Measurements from ENCODE around the gene MYD88. TPM values are rescaled to one million over a fixed set of nuclear protein-coding genes. Genes with fewer than 3 reads are reported as not detected.

Gene MYD88
- total RNA-seq, 1 donor from 2014 or later = 74.7 TPM

DNA sequence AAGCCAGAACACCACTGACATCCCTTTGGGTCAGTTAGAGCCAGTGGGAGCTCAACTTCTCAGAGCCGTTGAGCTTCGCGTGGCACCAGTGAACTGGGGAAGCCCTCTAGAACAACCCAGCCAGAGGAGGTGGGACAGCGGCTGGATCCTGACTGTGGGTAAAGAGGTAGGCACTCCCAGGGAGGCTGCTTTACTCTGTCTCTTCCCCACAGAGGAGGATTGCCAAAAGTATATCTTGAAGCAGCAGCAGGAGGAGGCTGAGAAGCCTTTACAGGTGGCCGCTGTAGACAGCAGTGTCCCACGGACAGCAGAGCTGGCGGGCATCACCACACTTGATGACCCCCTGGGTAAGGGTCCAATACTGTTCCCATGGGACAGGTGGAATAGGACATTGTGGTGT is 1.2 kb downstream of the MYD88 start:
- intact Hi-C loops (cut with micrococcal nuclease) = loop anchor here (1.0 to 5.0 kb wide), 5 partner anchors 11 to 1268 kb away; partner anchors contain the start of genes RPSA, SCN11A and WDR48

DNA sequence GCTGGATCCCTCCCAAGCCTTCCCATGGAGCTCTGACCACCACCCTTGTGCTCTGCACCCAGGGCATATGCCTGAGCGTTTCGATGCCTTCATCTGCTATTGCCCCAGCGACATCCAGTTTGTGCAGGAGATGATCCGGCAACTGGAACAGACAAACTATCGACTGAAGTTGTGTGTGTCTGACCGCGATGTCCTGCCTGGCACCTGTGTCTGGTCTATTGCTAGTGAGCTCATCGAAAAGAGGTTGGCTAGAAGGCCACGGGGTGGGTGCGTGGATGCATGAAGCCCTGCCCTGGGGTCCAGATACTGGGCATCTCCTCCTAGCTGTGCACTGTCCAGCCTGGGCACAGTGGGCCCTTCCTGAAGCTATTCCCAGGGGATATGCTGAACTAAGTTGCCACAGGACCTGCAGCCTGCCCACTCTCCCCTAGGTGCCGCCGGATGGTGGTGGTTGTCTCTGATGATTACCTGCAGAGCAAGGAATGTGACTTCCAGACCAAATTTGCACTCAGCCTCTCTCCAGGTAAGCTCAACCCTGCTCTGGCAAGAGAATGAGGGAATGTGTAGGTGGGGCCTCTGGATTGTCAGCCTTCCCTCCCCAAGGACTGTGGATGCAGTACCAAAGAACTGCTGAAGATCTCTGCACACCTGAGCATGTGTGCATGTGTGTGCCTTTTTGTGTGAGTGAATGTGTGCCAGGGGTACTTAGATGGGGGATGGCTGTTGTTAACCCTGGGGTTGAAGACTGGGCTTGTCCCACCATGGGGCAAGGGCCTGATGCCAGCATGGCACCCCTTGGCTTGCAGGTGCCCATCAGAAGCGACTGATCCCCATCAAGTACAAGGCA is 2.1 kb downstream of the MYD88 start:
- intact Hi-C loops (cut with micrococcal nuclease) = no loop called here

DNA sequence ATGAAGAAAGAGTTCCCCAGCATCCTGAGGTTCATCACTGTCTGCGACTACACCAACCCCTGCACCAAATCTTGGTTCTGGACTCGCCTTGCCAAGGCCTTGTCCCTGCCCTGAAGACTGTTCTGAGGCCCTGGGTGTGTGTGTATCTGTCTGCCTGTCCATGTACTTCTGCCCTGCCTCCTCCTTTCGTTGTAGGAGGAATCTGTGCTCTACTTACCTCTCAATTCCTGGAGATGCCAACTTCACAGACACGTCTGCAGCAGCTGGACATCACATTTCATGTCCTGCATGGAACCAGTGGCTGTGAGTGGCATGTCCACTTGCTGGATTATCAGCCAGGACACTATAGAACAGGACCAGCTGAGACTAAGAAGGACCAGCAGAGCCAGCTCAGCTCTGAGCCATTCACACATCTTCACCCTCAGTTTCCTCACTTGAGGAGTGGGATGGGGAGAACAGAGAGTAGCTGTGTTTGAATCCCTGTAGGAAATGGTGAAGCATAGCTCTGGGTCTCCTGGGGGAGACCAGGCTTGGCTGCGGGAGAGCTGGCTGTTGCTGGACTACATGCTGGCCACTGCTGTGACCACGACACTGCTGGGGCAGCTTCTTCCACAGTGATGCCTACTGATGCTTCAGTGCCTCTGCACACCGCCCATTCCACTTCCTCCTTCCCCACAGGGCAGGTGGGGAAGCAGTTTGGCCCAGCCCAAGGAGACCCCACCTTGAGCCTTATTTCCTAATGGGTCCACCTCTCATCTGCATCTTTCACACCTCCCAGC is 2.9 kb downstream of the MYD88 start:
- intact Hi-C loops (cut with micrococcal nuclease) = no loop called here

DNA sequence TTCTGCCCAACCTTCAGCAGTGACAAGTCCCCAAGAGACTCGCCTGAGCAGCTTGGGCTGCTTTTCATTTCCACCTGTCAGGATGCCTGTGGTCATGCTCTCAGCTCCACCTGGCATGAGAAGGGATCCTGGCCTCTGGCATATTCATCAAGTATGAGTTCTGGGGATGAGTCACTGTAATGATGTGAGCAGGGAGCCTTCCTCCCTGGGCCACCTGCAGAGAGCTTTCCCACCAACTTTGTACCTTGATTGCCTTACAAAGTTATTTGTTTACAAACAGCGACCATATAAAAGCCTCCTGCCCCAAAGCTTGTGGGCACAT is 3.5 kb downstream of the MYD88 start:
- intact Hi-C loops (cut with micrococcal nuclease) = no loop called here

DNA sequence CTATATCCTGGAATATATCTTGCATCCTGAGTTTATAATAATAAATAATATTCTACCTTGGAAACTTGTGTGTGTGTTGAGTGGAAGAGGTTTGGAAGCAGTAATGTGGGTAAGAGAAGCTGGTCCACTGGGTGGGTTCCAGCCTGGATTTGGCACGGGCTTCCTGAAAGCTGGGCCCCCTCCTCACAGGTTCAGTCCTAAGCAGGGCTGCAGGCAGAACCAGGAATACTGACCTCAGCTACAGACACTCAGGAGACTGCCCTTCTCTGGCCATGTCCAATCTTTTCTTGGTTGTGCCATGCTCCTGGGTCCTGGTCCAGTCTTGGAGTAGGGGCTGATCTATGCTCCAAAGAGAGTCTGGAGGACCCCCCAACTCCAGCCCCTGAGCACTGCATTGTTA is 4.5 kb downstream of the MYD88 start:
- intact Hi-C loops (cut with micrococcal nuclease) = no loop called here

DNA sequence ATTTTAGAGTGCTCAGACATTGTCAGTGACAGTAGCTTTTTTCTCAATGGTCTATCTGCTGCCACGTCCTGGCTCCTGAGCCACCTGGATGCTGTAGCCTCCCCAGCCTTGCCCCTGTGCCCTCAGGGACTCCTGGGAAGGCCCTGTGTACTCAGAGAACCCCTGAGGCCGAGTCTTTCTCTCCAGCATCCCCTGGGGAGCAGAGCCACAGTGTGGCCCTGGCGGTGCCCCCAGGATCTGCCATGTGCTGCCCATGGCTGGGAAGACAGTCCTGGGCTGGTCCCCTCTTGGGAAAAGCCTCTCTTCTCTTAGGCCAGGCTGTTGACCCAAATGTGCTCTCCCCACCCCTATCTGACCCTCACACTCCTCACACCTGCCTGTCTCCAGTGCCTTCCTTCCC is 5.0 kb downstream of the MYD88 start:
- intact Hi-C loops (cut with micrococcal nuclease) = no loop called here

DNA sequence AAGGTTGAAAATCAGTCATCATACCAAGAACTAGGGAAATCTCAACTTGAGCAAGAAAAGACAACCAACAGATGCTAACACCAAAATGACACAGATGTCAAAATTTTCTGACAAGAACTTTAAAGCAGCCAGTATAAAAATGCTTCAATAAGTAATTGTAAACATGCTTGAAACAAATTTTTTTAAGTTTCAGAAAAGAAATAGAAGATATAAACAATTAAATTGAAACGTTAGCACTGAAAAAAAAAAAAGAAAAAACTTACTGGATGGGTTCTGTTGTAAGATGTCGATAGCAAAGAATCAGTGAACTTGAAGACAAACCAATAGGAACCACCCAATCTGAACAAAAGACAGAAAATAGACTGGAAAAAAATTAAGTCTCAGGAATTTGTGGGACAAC is 8.0 kb downstream of the MYD88 start:
- intact Hi-C loops (cut with micrococcal nuclease) = no loop called here

DNA sequence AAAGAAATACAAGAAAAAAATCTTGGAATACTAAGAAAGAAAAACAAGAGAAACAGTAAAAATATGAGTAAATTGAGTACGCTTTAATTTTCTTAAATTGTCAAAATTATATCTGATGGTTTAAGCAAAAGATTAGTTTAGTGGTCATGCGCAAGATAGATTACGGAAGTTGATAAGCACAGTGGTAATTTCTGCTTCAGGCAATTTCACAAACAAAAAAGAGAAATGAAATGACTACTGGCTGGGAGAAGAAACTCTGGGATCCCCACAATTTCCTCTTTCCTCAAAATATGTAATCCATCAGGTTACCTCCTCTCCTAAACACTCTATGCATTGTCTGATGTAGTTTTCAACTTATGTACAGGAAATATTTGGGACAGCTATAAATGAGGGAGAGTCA is 9.0 kb downstream of the MYD88 start:
- intact Hi-C loops (cut with micrococcal nuclease) = no loop called here

DNA sequence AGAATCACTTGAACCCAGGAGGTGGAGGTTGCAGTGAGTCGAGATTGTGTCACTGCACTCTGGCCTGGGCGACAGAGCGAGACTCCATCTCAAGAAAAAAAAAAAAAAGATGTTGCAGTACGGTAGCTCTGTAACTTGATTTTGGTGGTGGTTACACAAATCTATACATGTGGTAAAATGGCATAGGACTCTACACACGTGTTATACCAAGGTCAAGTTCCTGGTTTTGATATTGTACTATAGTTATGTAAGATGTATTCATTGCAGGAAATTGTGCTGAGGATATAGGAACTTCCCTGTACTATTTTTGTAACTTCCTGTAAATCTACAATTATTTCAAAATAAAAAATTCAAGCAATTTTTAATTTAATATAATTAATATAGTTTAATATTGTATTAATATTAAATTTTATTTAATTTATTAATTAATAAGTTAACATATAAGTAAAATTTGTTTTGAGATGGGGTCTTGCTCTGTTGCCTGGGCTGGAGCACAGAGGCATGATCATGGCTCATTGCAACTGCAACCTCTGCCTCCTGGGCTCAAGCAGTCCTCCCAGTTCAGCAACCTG is 9.9 kb downstream of the MYD88 start:
- intact Hi-C loops (cut with micrococcal nuclease) = no loop called here

DNA sequence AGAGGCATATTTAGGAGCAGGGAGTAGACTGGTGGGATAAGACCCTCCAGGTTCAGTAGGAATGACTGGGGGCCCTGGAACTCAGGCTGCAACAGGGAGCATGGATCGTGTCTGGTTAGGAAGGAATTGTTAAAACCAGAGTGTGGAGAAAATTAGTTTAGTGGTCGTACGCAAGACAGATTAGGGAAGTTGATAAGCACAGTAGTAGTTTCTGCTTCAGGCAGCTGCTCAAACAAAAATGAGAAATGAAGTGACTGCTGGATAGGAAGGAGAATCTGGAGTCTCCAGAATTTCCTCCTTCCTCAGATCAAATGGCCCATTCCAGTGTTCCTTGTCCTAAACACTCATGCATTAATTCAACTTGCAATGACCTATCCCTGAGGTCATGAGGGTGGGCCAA is 11.2 kb downstream of the MYD88 start:
- intact Hi-C loops (cut with micrococcal nuclease) = loop anchor here (1.0 kb wide), 1 partner anchor 10 kb away; no protein-coding TSS in a partner anchor

DNA sequence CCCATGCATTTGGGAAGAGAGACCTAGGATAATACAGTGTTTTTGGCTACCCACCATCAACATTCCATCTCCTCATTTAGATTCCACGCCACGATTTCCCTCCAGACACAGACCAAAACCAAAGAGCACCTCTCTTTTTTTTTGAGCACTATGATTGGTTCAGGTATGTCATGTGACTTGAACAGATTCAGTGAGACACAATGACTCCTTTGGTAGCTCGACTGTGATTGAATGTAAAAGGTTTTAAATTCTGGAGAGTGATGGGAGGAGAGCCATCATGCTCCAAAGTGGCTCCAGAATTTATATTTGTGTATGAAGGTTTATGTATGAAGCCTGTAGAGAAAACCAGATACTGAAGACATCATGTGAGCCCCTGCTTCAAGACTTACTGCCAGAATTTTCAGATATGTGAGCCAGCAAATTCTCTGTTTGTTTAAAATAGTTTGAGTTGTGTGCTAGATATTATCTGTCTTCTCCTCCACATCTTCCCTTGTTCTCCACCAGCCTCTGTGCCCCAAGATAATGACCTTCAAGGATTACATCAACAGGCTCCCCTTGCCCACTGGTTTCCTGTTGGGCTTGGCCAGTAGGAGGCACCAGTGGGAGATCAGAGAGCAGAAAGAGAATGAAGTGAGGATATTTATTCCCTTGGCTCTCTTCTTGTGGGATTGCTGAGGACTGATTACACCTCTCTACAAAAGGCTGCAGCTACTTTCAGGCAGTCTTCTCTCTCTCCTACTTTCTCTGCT is 12.5 kb downstream of the MYD88 start:
- intact Hi-C loops (cut with micrococcal nuclease) = loop anchor here (1.0 kb wide), 1 partner anchor 12 kb away; no protein-coding TSS in a partner anchor

DNA sequence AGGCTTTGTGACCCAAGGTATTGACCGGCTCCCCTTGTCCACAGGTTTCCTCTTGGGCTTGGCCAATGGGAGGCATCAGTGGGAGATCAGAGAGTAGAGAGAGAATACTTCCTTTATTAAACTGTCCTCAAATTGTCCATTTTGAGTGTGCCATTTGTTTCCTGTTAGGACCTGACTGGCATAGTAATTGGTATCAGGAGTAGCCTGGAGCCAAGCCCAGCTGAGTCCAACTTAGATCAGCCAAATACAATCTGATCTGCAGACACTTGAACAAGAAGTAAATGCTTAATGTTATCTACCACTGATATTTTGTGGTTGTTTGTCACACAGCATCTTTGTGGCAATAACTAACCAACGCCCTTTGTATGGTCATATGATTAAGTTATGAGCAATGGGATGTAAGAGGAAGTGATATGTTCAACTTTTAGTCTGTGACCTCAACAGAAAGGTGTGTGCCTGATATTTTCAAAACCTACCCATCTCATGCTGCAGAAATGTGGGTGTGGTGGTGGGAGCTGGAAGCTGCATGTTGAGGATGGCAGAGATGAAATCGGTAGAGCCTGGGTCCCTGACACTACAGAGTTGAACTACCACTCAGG is 13.3 kb downstream of the MYD88 start:
- intact Hi-C loops (cut with micrococcal nuclease) = loop anchor here (1.0 kb wide), 1 partner anchor 14 kb away; the partner anchor contains the start of gene OXSR1

DNA sequence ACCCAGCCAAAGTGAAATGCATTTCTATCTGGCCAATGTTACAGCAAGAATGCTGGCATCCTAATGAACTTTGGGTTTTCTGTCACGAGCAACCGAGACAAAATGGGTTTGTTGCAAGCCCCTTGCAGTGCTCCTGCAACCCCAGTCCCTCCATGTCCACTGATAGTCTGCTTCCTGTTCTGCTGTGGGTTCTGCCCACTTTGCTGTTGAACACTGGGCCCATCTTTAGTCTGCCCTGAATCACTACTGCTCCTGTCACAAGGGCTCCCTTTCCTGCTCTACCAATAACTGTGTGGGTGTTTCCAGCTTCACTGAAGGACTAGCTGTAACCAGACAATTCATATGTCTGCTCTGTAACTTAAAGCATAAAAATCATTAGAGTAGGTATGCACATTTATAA is 14.1 kb downstream of the MYD88 start:
- intact Hi-C loops (cut with micrococcal nuclease) = loop anchor here (1.0 kb wide), 1 partner anchor 13 kb away; the partner anchor contains the start of gene OXSR1

DNA sequence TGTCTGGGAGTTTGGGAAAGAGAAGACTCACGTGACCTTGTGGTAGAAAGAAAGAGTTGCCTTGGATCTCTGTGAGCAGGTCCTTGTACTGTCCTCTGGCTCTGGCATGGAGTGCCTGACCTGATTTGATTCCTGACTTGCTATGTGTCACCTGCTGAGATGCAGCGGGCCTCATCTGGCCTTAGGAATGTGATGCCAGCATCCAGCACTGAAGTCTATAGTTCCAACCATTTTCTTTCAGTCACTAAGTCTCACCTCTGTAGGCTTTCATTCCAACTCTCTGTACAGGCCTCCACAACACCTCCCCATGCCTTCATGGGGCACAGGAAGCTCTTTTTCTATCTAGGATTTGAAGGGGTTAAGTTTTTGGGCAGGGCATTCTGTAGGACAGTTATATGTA is 14.8 kb downstream of the MYD88 start:
- intact Hi-C loops (cut with micrococcal nuclease) = no loop called here

DNA sequence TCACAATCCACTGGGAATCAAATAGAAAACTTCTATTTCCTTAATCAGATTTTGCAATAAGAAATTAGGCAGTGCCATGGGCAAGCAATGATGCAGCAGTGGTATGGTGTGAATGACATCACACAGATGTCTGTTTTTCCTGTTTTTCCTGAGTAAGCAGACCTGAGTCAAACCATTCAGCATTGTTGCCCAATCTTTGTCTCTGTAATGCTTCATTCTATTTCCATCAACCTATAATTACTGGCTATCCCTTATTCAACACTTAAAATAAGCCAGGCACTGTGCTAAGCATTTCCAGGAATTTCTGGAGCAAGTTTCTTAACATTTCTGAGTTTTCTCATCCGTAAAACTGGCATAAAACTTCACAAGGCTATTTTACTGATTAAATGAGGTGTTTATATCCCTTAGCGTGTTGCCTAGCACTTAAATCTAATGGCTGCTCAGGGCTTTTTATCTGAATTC is 15.6 kb downstream of the MYD88 start:
- intact Hi-C loops (cut with micrococcal nuclease) = no loop called here

DNA sequence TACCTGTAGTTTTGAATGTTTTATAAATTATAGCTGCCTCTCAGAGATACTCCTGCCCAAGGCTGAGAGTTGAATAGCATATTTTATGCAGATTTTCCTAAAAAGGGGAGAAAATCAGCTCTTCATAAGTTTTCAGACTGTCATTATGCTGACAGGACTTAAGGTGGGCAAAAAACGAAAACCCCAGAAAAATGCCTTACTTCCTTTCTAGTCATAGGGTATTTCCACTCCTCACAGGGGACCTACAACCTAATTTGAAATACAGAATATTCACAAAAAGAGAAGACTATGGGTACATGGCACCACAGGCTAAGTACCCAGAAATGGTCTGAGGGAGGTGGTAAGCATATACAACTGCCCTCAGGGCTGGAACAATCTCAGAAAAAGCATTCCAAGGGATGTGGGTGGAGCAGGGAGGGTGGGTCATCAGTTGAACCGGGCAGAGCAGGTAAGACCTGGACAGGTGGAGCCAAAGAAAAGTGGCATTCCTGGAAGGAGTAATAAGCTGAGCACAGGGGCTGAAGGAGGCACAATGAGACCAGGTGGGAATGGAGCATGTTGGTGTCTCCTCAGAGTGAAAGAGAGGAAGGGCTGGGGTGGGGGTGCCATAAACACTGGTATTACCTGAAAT is 16.3 kb downstream of the MYD88 start:
- intact Hi-C loops (cut with micrococcal nuclease) = no loop called here

DNA sequence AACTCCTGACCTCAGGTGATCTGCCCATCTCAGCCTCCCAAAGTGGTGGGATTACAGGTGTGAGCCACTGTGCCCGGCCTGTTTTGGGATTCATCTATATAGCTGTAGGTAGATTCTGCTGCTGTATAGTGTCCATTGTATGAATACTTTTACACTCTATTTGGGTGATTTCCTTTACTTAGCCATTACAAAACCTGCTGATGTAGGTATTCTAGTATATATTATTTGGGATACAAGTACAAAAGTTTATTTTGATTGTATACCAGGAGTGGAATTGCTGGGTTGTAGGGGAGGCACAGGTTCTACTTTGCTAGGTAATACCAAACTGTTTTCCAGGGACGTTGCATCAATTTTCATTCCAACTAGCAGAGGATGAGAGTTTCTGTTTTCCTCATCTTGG is 17.4 kb downstream of the MYD88 start:
- intact Hi-C loops (cut with micrococcal nuclease) = no loop called here

DNA sequence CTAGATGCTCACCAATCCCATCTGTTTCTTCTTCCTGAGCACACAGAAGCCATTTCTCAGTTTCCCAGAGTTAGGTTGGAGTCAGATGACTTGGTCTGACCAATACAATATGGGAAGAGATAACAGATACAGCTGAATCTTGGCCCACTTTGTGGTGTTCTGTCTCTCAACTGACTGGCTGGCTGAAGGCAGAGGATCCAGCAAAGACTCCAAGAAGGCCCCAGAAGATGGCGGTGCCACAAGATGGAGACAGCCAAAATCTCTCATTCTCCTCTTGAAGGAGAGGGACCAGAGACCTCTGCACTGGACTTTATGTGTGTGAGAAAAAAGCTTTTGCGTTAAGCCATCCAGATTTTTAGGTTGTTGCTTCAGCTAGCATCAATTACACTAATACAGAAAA is 18.7 kb downstream of the MYD88 start:
- intact Hi-C loops (cut with micrococcal nuclease) = no loop called here

DNA sequence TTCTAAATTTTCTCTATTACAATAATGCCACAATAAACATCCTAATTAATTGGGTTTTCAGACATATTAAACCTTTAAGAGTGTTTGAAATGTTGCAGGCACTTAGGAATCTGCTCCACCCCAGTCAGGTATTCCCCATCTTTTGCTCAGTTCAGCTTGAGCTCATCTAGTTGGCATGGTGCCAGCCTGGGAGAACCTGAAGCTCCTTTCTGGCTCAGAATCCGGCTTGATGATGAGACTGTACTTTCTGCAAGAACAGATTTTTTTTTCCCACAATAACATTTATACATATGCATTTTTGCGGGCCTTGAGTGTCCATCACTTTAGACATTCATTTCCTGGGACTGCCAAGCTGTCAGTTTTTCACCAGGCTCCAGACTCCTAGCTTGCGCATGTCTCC is 19.1 kb downstream of the MYD88 start:
- intact Hi-C loops (cut with micrococcal nuclease) = no loop called here

DNA sequence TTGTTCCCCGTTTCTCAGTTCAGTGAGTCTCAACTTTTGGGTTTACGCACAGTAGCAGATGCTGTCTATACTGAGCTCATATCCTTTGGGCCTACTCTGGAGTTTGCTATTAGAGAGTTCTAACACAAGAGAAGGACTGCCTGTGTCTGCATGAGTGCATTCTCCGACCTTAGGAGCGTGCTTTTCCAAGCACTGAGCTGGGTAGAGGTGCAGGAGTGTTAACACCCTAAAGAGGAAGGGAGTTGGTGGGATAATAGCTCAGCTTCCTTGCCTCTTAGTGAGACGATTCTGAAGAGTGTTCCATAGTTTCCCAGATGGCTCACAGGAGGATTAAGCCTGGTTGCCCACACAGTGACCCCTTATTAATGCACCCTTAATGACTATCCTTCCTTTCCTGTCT is 20.0 kb downstream of the MYD88 start:
- intact Hi-C loops (cut with micrococcal nuclease) = no loop called here

Data from T-helper 1 cell treated with Interleukin-12 subunit alpha and Interleukin-12 subunit beta and Interleukin-4 antibody, amounts not matched to agents 30 ng/mL and 1 ng/mL, for 36 hours (primary cell).